Measurements from ENCODE around the gene TPP1.

DNA sequence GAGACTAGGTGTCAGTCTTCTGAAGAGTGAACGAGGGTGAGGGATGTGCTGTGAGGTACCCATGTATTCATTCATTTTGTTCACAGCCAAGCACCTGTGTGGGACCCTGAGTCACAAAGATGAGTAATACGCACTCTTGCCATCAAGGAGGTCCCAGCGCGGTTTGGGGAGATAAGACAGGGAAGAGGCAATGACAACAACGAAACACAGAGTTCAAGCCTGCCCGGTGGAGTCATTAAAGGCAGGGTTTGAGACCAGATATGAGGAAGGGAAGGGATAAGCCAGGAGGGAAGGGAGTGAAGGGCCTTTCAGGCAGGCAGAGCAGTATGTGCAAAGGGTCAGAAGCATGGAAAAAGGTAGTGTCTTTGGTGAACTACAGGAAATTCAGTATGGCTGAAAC lies 31.8 kb upstream of the TPP1 start:
- TF ChIP-seq CTCF (conservative IDR thresholded peaks at IDR 0.05; ENCODE audit: low read length) (no peak), EZH2phosphoT487 (IDR thresholded peaks at IDR 0.05; ENCODE audit: borderline replicate concordance) (no peak)

Data from Loucy (cell line).